ENCODE data around the gene LIM2. TPM values are rescaled to one million over a fixed set of nuclear protein-coding genes. Genes with fewer than 3 reads are reported as not detected.

LIM2 gene
- total and polyA plus RNA-seq, 2 of the 4 experiments (the other 2 are of a cell fraction), result not detected

DNA sequence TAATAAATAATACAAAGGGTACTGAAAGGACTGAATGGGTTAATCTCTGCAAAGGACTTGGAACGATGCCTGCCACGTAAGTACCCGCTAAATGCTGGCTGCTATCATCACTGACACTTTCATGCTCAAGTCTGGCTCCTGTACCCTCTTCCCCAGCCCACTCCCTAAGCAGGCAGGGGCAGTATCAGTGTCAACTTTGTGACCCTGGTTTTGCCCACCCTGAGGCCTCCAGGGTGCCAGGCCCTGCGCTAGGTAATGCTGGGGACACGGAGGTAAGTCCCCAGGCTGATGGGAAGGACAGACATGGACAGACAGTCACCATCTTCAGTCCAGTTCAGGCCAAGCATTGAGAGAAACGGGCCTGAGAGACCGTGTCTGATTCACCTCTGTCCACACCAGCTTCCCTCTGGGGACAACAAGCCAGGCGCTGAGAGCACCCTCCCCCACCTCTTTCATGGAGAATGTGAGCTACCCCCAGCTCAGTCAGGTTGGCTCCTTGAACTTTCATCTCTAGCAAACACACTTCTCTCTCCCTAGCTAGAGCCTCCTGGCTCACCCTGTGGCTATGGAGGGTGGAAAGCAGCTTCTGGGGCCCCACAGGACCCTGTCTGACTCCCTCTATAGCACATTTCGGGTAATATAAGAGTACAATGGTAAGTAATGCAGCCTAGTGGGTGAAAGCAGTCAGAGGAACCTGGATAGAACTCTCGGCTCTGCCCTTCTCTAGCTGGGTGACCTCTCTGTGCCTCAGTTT lies 22.4 kb downstream of the LIM2 start:
- peak; percentile 4; the same call in 1 of the 2 replicates for TF ChIP-seq POLR2A (IDR thresholded peaks at IDR 0.05; ENCODE audit: low read depth, low read length)
- no peak for TF ChIP-seq CEBPB (IDR thresholded peaks at IDR 0.05; ENCODE audit: low read depth, low read length)
- no peak for TF ChIP-seq FOS (IDR thresholded peaks at IDR 0.05; ENCODE audit: low read depth, low read length)
- peaks cover 15% of the 10 kb centered on the region for H3K9me1 ChIP-seq (ENCODE audit: insufficient read depth, low read length)
- H4K5ac ChIP-seq (ENCODE audit: low read depth, low read length), result peak overlapping the region; percentile 66; the same call in 1 of the 2 replicates
- peak overlapping the region; percentile 87 for H3K4ac ChIP-seq (ENCODE audit: low read depth, low read length)
- H3K9ac ChIP-seq (ENCODE audit: low read depth, low read length), result peak overlapping the region; percentile 94
- intact Hi-C loops (cut with micrococcal nuclease) (no loop called here), dilution Hi-C loops (cut with HindIII; ENCODE audit: low sequenced_read_pairs, unreplicated experiment) (no loop called here), in situ Hi-C loops (cut with MboI; ENCODE audit: low sequenced_read_pairs) (no loop called here)
- peak overlapping the region; percentile 90 for H3K14ac ChIP-seq (replicated peaks; ENCODE audit: low read depth, low read length)
- no peaks in the 10 kb centered on the region for H3K9me3 ChIP-seq (ENCODE audit: control insufficient read depth, insufficient read depth, low read length)
- peaks cover 16% of the 10 kb centered on the region for H3K4me1 ChIP-seq (ENCODE audit: control insufficient read depth, insufficient read depth, low read length)
- H4K8ac ChIP-seq (ENCODE audit: low read depth in 2 of 2, low read length in 2 of 2), result peak overlapping the region; percentile 77 to 92
- H3K23ac ChIP-seq (ENCODE audit: low read depth, low read length), result peak overlapping the region; percentile 95
- H2AK5ac ChIP-seq (ENCODE audit: low read depth, low read length), result peak overlapping the region; percentile 93
- H3K27me3 ChIP-seq (ENCODE audit: control insufficient read depth, insufficient read depth, low read length), result no peaks in the 10 kb centered on the region
- peak overlapping the region; percentile 94 for H3K27ac ChIP-seq (ENCODE audit: insufficient read depth, low read length)
- peak overlapping the region; percentile 53 for H3K18ac ChIP-seq (ENCODE audit: low read depth, low read length)
- POLR2A ChIA-PET (ENCODE audit: unreplicated experiment), result interaction anchor here (1.1 kb wide), 1 partner anchor 26 kb away, joined by 3 read pairs; no protein-coding TSS in a partner anchor
- peak overlapping the region; percentile 84 for H3K4me3 ChIP-seq (ENCODE audit: insufficient read depth, low read depth, low read length)
- BruUV-seq (replicated peaks), result no TSS peak
- H2BK5ac ChIP-seq (ENCODE audit: low read depth, low read length, poor library complexity, severe bottlenecking), result peak overlapping the region; percentile 90
- H2BK120ac ChIP-seq (ENCODE audit: low read depth, low read length), result peak overlapping the region; percentile 58; the same call in 1 of the 2 replicates
- CTCF ChIA-PET, result no interaction called here
- peak overlapping the region; percentile 95 for H2AFZ ChIP-seq (replicated peaks; ENCODE audit: low read length, poor library complexity)
- whole genome bisulfite sequencing, 2 experiments (ENCODE audit: extremely low coverage in 2 of 2, insufficient read length in 1 of 2), result 13% methylated on average over 3 of the region's 10 CpGs; no CpG with 5 or more reads in 1 of the 2 experiments
- ATAC-seq (ENCODE audit: low read depth) (no peak), DNase-seq (peak; percentile 53)
- peak overlapping the region; percentile 73; the same call in 2 of the 3 replicates for H2BK15ac ChIP-seq (ENCODE audit: low read depth, low read length)
- peak overlapping the region; percentile 83 for H3K56ac ChIP-seq (ENCODE audit: extremely low read depth, insufficient read depth, low read length)
- 0 out of 2 replicates have a peak overlapping the region, but pooled peaks have one; percentile 3 for H2BK20ac ChIP-seq (ENCODE audit: low read depth, low read length)
- no peaks in the 10 kb centered on the region for H3K36me3 ChIP-seq (ENCODE audit: control insufficient read depth, insufficient read depth, low read length)
- H3K4me2 ChIP-seq (ENCODE audit: low read depth, low read length), result peak overlapping the region; percentile 96
- peak overlapping the region; percentile 99 for H2AK9ac ChIP-seq (replicated peaks; ENCODE audit: low read depth, low read length, poor library complexity)
- no peaks in the 10 kb centered on the region for H4K20me1 ChIP-seq (ENCODE audit: insufficient read depth, low read length)
- peak overlapping the region; percentile 92 for H4K91ac ChIP-seq (ENCODE audit: insufficient read depth, low read depth, low read length)
- H3K79me1 ChIP-seq (ENCODE audit: low read depth in 1 of 2, low read length in 2 of 2), result peaks cover 12 to 47% of the 10 kb centered on the region in 2 experiments; a peak in 3 of 4 replicates

All from IMR-90 (cell line).